ENCODE measurements around the gene HDAC4. TPM values are rescaled to one million over a fixed set of nuclear protein-coding genes. Genes with fewer than 3 reads are reported as not detected.

The HDAC4 gene
- total RNA-seq, 1 donor from 2014 or later, result 76.6 TPM

- DNase-seq (ENCODE audit: extremely low spot score in 2 of 2), result no peak
- no peak overlapping the region for H3K4me3 ChIP-seq
- H3K4me1 ChIP-seq, result no peaks in the 10 kb centered on the region
- no peak for TF ChIP-seq POLR2AphosphoS5 (IDR thresholded peaks at IDR 0.05; ENCODE audit: insufficient read depth in 1 of 2, low read depth in 1 of 2)
- TF ChIP-seq POLR2A (IDR thresholded peaks at IDR 0.05), result no peak
- no peak for TF ChIP-seq CTCF (IDR thresholded peaks at IDR 0.05)
- peaks cover 0 to 50% of the 10 kb centered on the region in 2 donors for H3K36me3 ChIP-seq
- H3K27me3 ChIP-seq, result no peaks in the 10 kb centered on the region
- H3K9me3 ChIP-seq, result no peaks in the 10 kb centered on the region
- no peak overlapping the region for H3K27ac ChIP-seq
- intact Hi-C loops (cut with DNase I), result no loop called here
Observed at GRCh38 chr2:239102266-239102665, 298.6 kb downstream of the HDAC4 start.

DNA sequence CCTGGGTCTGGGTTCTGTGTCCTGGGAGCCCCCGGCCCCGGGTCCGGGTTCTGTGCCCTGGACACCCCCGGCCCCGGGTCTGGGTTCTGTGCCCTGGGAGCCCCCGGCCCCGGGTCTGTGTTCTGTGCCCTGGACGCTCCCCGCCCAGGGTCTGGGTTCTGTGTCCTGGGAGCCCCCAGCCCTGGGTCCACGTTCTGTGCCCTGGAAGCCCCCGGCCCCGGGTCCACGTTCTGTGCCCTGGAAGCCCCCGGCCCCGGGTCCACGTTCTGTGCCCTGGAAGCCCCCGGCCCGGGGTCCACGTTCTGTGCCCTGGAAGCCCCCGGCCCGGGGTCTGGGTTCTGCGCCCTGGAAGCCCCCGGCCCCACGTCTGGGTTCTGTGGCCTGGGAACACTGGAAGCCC, 299.0 kb downstream of the HDAC4 start:
- no peak for TF ChIP-seq POLR2AphosphoS5 (IDR thresholded peaks at IDR 0.05; ENCODE audit: insufficient read depth in 1 of 2, low read depth in 1 of 2)
- no peak for TF ChIP-seq CTCF (IDR thresholded peaks at IDR 0.05)
- no peak for TF ChIP-seq POLR2A (IDR thresholded peaks at IDR 0.05)
- Histone ChIP-seq H3K4me3 (no peak overlapping the region), H3K27me3 (no peaks in the 10 kb centered on the region), H3K27ac (no peak overlapping the region), H3K9me3 (no peaks in the 10 kb centered on the region), H3K4me1 (no peaks in the 10 kb centered on the region), H3K36me3 (peaks cover 0 to 48% of the 10 kb centered on the region in 2 donors)
- no peak for DNase-seq (ENCODE audit: extremely low spot score in 2 of 2)
- intact Hi-C loops (cut with DNase I), result no loop called here

GRCh38 chr2:239101071-239101470, 299.7 kb downstream of the HDAC4 start:
- Histone ChIP-seq H3K27ac (no peak overlapping the region), H3K4me3 (no peak overlapping the region), H3K27me3 (no peaks in the 10 kb centered on the region), H3K4me1 (no peaks in the 10 kb centered on the region), H3K36me3 (peaks cover 0 to 48% of the 10 kb centered on the region in 2 donors), H3K9me3 (no peaks in the 10 kb centered on the region)
- TF ChIP-seq CTCF (IDR thresholded peaks at IDR 0.05) (no peak), POLR2AphosphoS5 (IDR thresholded peaks at IDR 0.05; ENCODE audit: insufficient read depth in 1 of 2, low read depth in 1 of 2) (no peak), POLR2A (IDR thresholded peaks at IDR 0.05) (no peak)
- intact Hi-C loops (cut with DNase I), result no loop called here
- no peak for DNase-seq (ENCODE audit: extremely low spot score in 2 of 2)

GRCh38 chr2:239099474-239099873, 301.3 kb downstream of the HDAC4 start:
- intact Hi-C loops (cut with DNase I), result loop anchor here (10.0 kb wide), 1 partner anchor 265 kb away; no protein-coding TSS in a partner anchor
- H3K27ac ChIP-seq, result no peak overlapping the region
- TF ChIP-seq CTCF (IDR thresholded peaks at IDR 0.05) (no peak), POLR2A (IDR thresholded peaks at IDR 0.05) (no peak), POLR2AphosphoS5 (IDR thresholded peaks at IDR 0.05; ENCODE audit: insufficient read depth in 1 of 2, low read depth in 1 of 2) (no peak)
- no peaks in the 10 kb centered on the region for H3K27me3 ChIP-seq
- no peaks in the 10 kb centered on the region for H3K9me3 ChIP-seq
- H3K4me1 ChIP-seq, result no peaks in the 10 kb centered on the region
- no peak for DNase-seq (ENCODE audit: extremely low spot score in 2 of 2)
- H3K36me3 ChIP-seq, result peaks cover 0 to 43% of the 10 kb centered on the region in 2 donors
- no peak overlapping the region for H3K4me3 ChIP-seq

GRCh38 chr2:239098288-239098970, 302.4 kb downstream of the HDAC4 start:
- no peak overlapping the region for H3K27ac ChIP-seq
- no peaks in the 10 kb centered on the region for H3K4me1 ChIP-seq
- H3K27me3 ChIP-seq, result no peaks in the 10 kb centered on the region
- H3K36me3 ChIP-seq, result peaks cover 0 to 37% of the 10 kb centered on the region in 2 donors
- DNase-seq (ENCODE audit: extremely low spot score in 2 of 2), result no peak
- no peak overlapping the region for H3K4me3 ChIP-seq
- no peaks in the 10 kb centered on the region for H3K9me3 ChIP-seq
- intact Hi-C loops (cut with DNase I), result loop anchor here (10.0 kb wide), 1 partner anchor 264 kb away; no protein-coding TSS in a partner anchor
- TF ChIP-seq CTCF (IDR thresholded peaks at IDR 0.05) (no peak), POLR2AphosphoS5 (IDR thresholded peaks at IDR 0.05; ENCODE audit: insufficient read depth in 1 of 2, low read depth in 1 of 2) (no peak), POLR2A (IDR thresholded peaks at IDR 0.05) (no peak)
